ENCODE results near the gene SNTG2.

SNTG2 gene

DNA sequence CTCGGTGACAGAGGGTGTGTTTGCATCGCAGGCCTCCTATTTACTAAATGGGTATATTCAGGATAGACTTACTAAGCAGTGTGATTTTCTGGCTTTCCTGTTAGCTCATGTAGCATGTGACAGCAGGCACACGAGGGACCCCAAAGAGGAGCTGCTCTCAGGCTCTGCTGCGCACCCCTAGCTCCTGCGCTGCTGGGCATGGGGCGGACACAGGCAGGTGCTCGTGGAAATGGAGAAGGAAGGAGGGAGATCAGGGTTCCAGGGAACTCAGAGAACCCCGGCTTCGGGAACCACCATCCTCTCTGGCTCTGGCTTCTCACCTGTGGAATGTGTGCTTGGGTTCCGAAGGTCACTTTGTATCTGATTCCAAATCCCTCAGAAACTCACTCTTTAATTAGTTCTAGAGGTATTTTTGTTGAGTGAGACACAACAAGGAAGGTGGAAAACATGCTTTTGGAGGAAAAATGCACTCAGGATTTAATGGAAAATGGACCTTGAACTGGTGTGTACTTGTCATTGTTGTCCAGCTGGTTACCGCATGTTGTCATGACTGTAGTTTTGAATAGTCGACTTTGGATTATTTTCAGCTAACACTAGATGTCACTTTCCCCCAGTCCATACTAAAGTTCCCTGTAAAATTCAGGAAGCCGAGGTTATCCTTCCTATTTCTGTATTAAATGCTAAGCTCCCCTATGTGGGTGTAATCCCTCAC lies 3.5 kb downstream of the SNTG2 start:
- DNase-seq (ENCODE audit: low spot score), result no peak

- DNase-seq (ENCODE audit: low spot score), result no peak
Measured at GRCh38 chr2:954687-955000, 4.0 kb downstream of the SNTG2 start.

DNA sequence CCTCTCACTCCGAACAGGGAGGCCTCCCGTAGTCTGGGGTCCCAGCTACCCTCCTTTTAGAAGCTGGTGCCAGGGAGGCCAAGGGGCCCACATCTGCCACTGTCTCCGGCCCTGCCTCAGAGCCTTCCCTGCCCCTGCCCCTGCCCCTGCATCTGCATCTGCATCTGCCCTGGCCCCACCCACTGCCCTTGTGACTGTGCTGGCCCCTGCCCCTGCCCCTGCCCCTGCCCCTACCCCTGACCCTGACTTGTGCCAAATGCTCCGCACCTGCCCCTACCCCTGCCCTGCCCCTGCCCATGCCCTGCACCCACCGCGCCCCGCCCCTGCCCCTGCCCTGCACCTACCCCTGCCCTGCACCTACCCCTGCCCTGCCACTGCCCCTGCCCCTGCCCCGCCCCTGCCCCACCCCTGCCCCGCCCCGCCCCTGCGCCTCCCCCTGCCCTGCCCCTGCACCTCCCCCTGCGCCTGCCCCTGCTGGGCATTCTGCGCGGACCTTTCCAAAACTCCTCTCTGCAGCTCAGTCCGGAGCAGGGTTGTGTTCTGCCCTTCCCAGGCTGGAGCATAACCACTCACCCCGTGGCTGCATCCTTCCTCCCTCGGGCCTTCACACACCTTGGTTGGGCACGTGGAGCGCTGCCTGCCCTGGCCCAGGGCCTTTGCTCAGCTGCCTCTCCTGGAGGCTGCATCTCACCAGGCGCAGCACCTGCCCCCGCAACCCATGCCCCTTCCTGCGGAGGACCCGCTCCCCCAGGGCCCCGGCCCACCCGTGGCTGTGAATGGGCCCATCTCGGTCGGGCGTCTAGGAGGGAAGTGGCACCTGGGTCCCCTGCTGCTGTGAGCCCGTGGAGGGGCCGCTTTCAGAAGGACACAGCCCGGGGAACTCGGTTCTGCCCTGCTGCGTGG lies 5.4 kb downstream of the SNTG2 start:
- DNase-seq (ENCODE audit: low spot score), result no peak

DNA sequence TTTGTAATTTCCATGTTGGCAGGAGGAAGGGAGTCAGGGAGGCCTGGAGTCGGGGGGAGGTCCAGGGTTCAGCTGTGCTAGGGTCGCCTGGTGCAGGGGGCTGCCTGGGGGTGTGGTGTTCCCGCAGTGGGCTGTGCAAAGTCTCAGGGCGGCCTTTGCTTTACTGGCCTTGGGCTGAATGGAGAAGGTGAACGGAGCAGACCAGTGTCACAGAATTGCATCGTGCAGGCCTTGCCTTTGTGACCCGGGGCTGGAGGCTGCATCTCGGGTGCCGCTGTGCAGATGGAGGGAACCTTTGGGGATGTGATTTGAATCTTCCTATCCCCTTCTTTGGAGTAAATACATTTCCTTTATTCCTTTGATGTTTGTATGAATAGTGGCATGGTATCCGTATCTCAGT lies 8.8 kb downstream of the SNTG2 start:
- DNase-seq (ENCODE audit: low spot score), result no peak

DNA sequence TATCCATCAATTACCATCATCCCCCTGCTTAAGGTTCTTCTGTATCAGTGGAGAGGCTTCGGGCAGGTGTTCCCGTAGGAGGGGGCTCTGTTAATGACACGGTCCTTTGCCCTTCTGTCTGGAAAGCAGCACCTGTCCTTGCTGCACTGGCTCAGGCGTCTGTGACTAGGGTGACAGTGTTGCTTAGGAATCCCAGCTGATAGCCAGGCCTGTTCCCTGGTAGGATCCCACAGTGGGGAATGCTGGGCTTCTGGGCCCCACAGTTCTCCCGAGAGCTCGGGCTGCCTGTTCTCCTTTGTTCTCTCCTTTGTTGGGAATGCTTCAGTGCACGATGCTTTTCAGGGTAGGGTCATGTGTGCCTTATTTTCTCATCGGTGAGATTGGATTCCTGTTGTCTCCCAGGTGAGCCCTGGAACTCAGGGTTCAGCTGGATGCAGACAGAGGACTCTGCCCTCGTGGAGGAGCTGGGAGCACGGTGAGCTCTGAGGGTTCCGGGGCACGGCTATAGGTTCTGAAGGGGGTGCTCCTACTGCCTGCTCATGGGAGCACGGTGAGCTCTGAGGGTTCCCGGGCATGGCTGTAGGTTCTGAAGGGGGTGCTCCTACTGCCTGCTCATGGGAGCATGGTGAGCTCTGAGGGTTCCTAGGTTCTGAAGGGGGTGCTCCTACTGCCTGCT lies 9.6 kb downstream of the SNTG2 start:
- no peak for DNase-seq (ENCODE audit: low spot score)

DNA sequence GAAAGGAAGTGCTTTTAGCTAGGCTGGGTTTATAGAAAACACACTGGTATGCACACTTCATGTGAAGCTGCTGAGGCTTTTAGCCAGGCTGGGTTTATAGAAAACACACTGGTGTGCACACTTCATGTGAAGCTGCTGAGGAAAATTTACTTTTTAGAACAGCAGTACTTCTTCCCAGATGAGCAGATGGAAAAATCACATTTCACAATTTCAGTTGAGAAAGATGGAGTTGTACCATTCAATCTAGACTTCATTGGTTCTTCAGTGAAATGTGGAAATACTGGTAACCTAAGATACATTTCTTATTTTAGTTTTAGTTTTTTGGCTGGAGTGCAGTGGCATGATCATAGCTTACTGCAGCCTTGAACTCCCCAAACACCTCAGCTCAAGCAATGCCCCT lies 11.1 kb downstream of the SNTG2 start:
- DNase-seq (ENCODE audit: low spot score), result no peak

- no peak for DNase-seq (ENCODE audit: low spot score)
Measured at GRCh38 chr2:963876-964275, 13.2 kb downstream of the SNTG2 start.

- DNase-seq (ENCODE audit: low spot score), result no peak
Measured at GRCh38 chr2:964562-964961, 13.9 kb downstream of the SNTG2 start.

DNA sequence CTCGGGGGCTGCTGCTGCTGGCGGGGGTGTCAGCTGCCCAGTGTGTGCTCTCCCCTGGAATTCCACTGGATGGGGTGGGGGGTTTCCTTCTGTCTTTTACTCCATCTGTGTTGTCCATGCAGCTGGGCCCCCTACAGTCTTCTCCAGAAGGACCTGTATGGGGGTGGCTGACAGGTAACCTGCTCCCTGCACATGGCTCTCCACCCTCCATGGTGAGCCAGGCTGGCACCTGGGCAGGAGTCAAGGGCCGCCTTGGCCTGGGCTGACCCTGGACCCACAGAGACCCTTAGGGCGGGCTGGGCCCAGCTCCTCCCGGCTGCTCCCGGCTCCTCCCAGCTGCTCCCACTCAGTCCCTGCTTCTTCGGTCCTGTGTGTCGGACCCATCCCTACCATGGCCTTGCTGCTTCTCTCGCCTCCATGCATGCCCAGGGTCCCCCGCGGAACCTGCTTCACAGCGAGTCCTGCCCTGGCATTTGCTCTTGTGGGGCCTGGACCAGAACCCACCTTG lies 15.0 kb downstream of the SNTG2 start:
- DNase-seq (ENCODE audit: low spot score), result no peak

DNA sequence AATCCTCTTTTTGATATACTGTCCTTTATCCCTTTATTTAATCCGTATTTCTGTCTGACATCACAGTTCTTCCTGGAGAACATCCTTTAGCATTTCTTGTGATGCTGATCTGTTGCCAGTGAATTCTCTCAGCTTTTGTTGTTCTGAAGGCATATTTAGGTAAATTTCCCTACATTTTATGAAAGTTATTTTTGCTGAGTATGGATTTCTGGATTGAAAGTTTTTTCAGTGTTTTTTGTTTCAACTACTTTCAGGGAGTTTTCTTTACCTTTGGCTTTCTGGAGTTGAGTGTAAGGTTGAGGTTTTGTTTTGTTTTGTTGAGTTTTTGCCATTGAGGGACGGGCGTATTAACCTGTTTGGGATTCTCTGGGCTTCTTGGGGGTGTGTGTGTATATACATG lies 22.5 kb downstream of the SNTG2 start:
- DNase-seq (ENCODE audit: low spot score), result no peak

GRCh38 chr2:974054-974453 lies 23.4 kb downstream of the SNTG2 start:
- no peak for DNase-seq (ENCODE audit: low spot score)

DNA sequence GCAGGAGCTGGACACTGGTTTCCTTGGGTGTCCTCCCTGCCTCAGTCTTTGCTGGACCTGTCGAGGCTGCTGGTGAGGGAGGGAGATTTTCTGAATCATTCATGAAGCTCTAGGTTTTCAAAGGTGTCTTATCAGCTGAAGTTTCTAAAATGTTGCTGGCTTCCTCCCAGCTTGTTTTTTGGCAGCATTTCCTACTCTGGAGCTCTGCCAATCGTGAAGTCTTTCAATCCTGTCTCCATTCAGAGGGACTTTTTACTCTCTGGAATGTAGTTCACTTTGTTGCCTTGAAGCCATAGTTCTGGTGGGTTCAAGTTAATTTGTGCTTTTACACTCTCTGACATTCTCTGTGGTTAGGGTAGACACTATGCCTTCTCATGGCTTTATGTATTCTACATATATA lies 23.9 kb downstream of the SNTG2 start:
- no peak for DNase-seq (ENCODE audit: low spot score)

DNA sequence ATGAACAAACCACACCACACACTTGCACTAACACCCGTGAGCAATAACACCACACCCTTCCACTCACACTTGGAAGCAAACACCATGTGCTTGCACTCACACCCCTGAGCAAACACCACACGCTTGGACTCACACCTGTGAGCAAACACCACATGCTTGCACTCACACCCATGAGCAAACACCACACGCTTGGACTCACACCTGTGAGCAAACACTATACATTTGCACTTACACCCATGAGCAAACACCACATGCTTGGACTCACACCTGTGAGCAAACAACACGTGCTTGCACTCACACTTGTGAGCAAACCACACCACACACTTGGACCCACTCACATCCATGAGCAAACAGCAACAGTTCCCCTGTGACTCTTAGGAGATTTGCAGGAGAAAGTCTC lies 24.4 kb downstream of the SNTG2 start:
- DNase-seq (ENCODE audit: low spot score), result no peak

DNA sequence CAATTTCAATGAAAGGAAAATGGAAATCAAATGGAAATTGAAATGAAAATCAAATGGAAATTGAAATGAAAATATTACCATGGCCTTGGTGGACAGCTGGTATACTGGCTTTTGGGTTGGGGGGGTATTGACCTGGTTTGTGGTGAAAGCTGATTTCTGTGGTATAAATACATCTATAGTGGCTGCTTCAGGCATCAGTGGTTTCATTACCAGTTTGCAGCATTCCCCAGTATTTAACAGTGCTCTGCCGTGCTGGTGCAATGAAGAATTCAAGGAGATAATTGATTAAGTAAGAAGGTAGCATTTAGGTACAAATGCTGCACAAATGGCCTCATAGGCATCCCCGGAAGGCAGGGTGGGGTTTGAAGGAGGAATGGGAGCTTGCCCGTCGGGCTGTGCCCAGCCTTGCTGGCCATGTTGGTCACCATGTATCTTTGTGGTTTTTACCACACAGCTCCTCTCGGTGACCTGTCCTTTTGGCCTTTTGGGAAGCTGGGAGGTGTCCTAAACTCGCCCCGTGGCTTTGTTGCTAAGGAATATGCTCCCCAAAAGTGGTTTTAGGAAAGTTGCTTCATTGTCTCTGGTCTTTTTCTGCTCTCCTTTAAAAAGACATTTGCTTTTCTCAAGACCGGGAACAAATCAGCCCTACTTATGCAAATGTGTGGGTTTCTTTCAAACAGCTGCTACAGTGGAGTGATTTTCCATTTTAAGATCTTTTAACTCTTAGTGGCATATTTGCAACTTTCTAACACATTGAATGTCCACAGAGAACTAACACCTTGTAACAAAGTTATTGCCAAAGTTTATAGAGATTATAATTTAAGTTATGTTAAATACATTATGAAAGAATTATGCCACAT lies 28.6 kb downstream of the SNTG2 start:
- DNase-seq (ENCODE audit: low spot score), result no peak

DNA sequence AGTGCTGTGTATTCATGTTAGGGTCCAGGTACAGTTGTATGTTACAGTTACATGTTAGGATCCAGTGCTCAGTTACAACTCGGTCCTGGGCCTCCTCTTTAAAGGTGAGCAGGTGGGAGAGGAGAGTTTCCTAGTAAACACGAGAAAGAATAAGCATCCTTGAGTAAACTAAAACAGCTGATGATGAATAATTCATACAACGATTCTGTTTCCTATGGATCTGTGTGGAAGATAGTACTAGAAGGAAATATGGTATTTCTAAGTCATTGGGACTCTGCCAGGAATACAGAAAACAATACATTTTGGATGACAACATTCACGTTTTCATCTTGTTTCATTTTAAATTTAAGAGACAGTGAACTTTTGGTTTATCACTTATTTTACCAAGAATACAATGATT lies 29.5 kb downstream of the SNTG2 start:
- no peak for DNase-seq (ENCODE audit: low spot score)

DNA sequence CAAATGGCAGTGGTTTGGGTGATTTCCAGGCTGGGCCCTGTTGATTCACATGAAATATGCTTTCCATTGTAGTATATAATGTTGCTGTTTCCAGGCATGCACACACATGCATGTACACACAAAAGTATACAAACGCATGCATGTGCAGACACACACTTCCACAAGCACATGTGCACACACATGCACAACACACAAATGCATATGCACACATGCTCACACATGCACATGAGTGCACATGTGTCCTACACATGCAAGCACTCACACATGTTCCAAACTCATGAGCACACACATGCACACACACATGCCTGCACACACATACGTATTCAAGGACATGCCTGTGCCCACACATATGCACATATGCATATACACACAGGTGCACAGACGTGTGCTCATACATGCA lies 30.6 kb downstream of the SNTG2 start:
- no peak for DNase-seq (ENCODE audit: low spot score)

GRCh38 chr2:981759-982158 lies 31.1 kb downstream of the SNTG2 start:
- DNase-seq (ENCODE audit: low spot score), result no peak

DNA sequence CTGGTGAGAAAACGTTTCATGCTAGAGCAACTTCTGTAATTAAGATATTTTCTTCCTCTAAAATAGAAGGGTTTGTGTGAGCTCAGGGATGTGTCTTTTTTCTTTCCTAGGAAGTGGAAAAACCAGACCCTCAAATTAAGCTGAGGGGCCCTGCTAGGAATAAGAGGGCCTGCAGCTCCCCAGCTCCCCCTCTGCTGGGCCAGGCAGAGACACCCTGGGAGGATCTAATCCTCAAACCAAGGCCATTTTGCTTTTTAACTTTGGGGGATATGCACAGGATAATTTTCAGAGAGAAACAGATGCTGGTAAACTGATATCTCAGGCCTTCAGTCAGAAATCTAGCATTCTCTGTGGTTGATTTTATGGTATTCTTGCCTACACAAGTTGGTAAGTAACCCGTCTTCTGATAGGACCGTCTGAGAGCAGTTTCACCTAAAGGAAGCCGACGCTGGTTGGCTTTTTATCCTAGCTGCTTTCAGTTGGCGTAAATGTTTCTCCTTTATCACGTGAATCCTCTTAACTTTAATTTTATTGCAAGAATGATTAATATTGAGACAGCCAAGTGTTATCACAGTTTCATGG lies 34.8 kb downstream of the SNTG2 start:
- no peak for DNase-seq (ENCODE audit: low spot score)

GRCh38 chr2:987789-988188 lies 37.1 kb downstream of the SNTG2 start:
- DNase-seq (ENCODE audit: low spot score), result no peak

DNA sequence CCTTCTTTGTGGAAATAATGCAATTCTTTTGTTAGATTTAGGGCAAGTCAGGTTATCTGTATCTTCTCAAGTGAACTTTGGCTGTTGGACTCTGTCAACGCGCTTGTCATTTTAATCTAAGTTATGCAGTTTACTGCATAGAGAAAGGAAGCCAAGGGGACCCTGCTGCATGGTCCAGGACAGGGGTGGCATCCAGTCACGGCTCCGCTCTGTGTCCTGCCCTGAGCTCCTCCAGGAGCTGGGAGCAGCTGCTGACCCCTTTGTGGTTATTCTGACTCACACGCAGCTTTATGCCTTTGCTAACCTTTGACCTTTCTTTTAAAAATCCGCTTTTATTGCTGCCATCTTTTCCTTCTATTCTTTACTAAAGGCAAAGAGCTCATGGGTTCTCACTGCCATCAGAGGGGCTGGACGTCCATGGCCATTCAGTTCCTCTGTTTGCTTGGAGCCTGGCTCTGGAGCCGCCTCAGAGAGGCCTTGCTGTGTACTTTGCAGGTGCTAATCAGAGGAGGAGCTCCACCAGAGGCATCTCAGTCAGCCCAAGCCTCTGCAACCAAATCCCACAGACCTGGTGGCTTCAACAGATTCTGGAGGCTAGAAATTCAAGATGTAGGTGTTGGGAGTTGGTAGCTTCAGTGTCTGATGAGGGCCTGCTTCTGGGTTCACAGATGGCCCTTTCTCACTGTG lies 39.3 kb downstream of the SNTG2 start:
- no peak for DNase-seq (ENCODE audit: low spot score)

DNA sequence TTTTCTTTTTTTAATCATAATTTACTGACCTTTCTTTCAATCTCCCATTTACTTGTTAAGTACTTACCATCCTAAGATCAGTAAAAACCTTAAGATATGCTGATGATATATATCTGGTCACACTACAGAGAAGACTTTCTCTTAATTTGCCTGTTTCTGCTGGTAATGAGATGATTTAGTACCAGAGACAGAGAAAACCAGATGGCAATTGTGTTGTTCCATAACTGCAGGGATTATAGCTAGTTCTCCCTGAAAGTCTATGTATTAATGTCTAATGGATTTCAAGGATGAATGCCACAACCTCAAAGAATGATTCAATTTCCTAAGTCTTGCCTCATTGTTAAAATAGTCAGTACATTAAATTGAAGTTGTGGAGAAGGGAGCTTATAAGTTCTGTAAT lies 40.3 kb downstream of the SNTG2 start:
- DNase-seq (ENCODE audit: low spot score), result no peak

All from HuH-7 (cell line).